Suprapubic skin (tissue), 4 donors: ENCODE measurements around the gene DISC1. TPM values are rescaled to one million over a fixed set of nuclear protein-coding genes. Genes with fewer than 3 reads are reported as not detected.

Source experiments
- DNase-seq, 2 donors: peaks; one replicate each; pipeline ENCODE4 v3.0.0-alpha.2; 2019; ENCODE audit warnings: low spot score in 2 of 2
- H3K27ac ChIP-seq: fragments of 200-600 bp; sonication (generic); one replicate; pipeline ENCODE4 v1.5.1; 2019
- H3K27me3 ChIP-seq: fragments of 200-600 bp; sonication (generic); one replicate; pipeline ENCODE4 v1.5.1; 2019
- H3K36me3 ChIP-seq: fragments of 200-600 bp; sonication (generic); one replicate; pipeline ENCODE4 v1.5.1; 2019
- H3K4me1 ChIP-seq: fragments of 200-600 bp; sonication (generic); one replicate; pipeline ENCODE4 v1.5.1; 2019
- H3K4me3 ChIP-seq: fragments of 200-600 bp; sonication (generic); one replicate; pipeline ENCODE4 v1.5.1; 2019; ENCODE audit warnings: mild to moderate bottlenecking
- H3K9me3 ChIP-seq: fragments of 200-600 bp; sonication (generic); one replicate; pipeline ENCODE4 v1.5.1; 2019
- EP300 ChIP-seq: sonication (generic); formaldehyde crosslinking; IDR thresholded peaks from one replicate; pipeline ENCODE4 v1.6.1; 2017; ENCODE audit warnings: antibody characterized with exemption
- POLR2A ChIP-seq, 2 donors: fragments of 450-650 bp; IDR thresholded peaks; one replicate each; pipeline ENCODE4 v1.6.1; 2017; ENCODE audit warnings: antibody characterized with exemption in 2 of 2, mild to moderate bottlenecking in 2 of 2, moderate library complexity in 2 of 2
- POLR2AphosphoS5 ChIP-seq, 3 donors: sonication (generic); formaldehyde crosslinking; IDR thresholded peaks; one replicate each; pipeline ENCODE4 v1.6.1; 2017; ENCODE audit warnings: antibody characterized with exemption in 3 of 3
- WGBS: methylation state at CpG from one replicate; pipeline ENCODE4 v1.1.5; 2018; 5-methylcytosine and 5-hydroxymethylcytosine counted together
- total RNA-seq, 4 donors: library from RNA; depleted of rRNA; stranded (reverse); fragments of >200 nt; gene quantifications; one replicate each; pipeline ENCODE4 v1.1.0, GENCODE V29; 2016
- TF ChIP-seq, protein P1 (sequence below), 2 donors: fragments of 200-600 bp in 1 of 2; fragments of 450-650 bp in 1 of 2; sonication (generic) in 1 of 2; IDR thresholded peaks; one replicate each; pipeline ENCODE4 v1.5.1; 2016 to 2019; ENCODE audit warnings: antibody characterized with exemption in 2 of 2, mild to moderate bottlenecking in 1 of 2, moderate library complexity in 1 of 2

DISC1 gene
- total RNA-seq, 4 donors from 2014 or later = 3.0 to 8.4 (median 5.2) TPM

DNA sequence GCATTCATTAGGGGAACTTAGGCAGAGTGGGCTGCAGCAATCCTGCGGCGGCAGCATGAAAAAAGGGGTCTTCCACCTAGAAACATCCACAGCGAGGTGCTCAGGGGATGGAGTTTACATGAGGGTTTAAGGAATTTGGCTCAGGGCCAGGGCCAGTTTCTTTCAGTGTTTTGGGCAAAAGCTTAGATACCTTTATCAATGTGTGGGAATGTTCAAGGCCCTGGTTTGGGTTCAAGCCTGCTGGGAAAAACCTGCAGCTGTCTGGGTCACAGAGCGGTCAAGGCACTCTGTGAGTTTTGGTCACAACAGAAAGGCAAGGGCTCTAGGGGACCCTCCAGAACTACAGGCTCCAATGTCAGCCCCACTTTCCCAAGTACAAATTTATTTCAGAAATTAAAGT is 230.3 kb downstream of the DISC1 start:
- peaks cover 4% of the 10 kb centered on the region for H3K4me1 ChIP-seq
- no peak for DNase-seq
- 96% methylated on average over 4 of the region's 4 CpGs for WGBS
- H3K36me3 ChIP-seq = no peaks in the 10 kb centered on the region
- H3K27me3 ChIP-seq = no peaks in the 10 kb centered on the region
- no peaks in the 10 kb centered on the region for H3K9me3 ChIP-seq
- no peak overlapping the region for H3K27ac ChIP-seq
- TF ChIP-seq EP300 (no peak), POLR2AphosphoS5 (IDR thresholded peaks at IDR 0.05) (no peak), POLR2A (IDR thresholded peaks at IDR 0.05) (no peak)
- TF ChIP-seq, protein P1, sequence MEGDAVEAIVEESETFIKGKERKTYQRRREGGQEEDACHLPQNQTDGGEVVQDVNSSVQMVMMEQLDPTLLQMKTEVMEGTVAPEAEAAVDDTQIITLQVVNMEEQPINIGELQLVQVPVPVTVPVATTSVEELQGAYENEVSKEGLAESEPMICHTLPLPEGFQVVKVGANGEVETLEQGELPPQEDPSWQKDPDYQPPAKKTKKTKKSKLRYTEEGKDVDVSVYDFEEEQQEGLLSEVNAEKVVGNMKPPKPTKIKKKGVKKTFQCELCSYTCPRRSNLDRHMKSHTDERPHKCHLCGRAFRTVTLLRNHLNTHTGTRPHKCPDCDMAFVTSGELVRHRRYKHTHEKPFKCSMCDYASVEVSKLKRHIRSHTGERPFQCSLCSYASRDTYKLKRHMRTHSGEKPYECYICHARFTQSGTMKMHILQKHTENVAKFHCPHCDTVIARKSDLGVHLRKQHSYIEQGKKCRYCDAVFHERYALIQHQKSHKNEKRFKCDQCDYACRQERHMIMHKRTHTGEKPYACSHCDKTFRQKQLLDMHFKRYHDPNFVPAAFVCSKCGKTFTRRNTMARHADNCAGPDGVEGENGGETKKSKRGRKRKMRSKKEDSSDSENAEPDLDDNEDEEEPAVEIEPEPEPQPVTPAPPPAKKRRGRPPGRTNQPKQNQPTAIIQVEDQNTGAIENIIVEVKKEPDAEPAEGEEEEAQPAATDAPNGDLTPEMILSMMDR (IDR thresholded peaks at IDR 0.05) = no peak
- no peak overlapping the region for H3K4me3 ChIP-seq

DNA sequence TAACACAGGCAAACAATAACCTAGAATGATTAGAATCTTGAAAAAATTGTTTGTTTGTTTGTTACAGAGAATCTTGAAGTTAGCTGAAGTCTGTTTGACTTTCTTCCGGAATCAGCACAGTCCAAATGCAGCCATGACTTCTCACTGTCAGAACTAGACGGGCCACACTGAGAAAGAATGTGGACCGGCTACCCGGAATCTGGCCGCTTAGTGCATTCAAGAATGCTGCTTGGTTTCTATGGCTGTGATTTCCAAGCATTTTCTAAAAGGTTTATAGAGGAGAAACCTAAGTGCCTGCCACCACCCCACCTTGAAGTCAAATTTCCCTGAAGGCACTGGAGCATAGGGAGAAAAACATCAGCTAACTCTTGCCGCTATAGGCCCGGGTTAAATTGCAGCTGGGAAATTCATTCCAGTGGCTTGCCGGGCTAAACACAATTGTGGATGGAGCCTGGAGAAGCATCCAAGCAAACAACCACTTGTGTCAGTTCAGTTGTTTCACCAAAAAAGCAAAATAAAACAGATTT is 231.1 kb downstream of the DISC1 start:
- Histone ChIP-seq H3K4me1 (peaks cover 4% of the 10 kb centered on the region), H3K27me3 (no peaks in the 10 kb centered on the region), H3K9me3 (no peaks in the 10 kb centered on the region), H3K27ac (no peak overlapping the region), H3K36me3 (no peaks in the 10 kb centered on the region), H3K4me3 (no peak overlapping the region)
- TF ChIP-seq POLR2A (IDR thresholded peaks at IDR 0.05) (no peak), EP300 (no peak), POLR2AphosphoS5 (IDR thresholded peaks at IDR 0.05) (no peak)
- TF ChIP-seq, protein P1 (IDR thresholded peaks at IDR 0.05) = no peak
- DNase-seq = no peak
- WGBS = 89% methylated on average over 8 of the region's 8 CpGs

DNA sequence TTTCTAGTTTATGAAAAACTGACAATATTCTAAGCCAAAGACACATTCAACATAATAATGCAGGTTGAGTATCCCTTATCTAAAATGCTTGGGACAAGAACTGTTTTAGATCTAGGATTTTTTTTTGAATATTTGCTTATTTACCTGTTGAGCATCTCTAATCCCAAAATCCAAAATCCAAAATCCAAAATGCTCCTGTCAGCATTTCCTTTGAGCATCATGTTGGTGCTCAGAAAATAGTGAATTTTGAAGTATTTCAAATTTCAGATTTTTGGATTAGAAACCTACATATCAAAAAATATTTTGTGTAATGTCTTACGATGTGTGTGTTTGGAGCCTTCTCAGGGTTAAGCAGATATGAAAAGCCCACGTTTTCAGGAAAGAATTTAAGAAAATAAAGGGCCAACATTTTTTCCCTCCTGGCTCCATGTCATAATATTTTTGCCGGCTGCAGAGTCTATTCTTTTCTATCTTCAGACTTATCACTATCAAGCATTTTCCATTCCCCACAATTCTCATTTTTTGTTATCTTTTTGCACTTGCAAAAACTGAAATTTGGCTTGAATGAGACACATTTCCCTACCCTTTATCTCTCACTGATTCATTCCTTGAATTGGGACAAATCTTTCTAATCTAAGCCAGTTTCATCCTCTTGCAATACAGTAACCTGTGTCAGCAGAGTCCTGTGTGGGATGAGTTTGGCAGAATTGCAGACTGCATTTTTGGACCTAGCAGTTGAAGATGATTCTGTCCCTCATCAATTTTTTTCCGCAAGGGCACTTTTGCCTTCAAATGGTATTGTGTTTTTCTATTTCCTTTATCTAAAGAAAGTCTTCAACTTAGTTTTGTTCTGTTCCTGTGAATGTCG is 233.9 kb downstream of the DISC1 start:
- H3K4me3 ChIP-seq = no peak overlapping the region
- H3K4me1 ChIP-seq = peaks cover 4% of the 10 kb centered on the region
- H3K27ac ChIP-seq = no peak overlapping the region
- H3K9me3 ChIP-seq = no peaks in the 10 kb centered on the region
- no peak for TF ChIP-seq POLR2A (IDR thresholded peaks at IDR 0.05)
- TF ChIP-seq POLR2AphosphoS5 (IDR thresholded peaks at IDR 0.05) = no peak
- TF ChIP-seq EP300 = no peak
- TF ChIP-seq, protein P1 (IDR thresholded peaks at IDR 0.05) = no peak
- H3K27me3 ChIP-seq = no peaks in the 10 kb centered on the region
- 73% methylated on average over 5 of the region's 5 CpGs for WGBS
- H3K36me3 ChIP-seq = no peaks in the 10 kb centered on the region
- no peak for DNase-seq

DNA sequence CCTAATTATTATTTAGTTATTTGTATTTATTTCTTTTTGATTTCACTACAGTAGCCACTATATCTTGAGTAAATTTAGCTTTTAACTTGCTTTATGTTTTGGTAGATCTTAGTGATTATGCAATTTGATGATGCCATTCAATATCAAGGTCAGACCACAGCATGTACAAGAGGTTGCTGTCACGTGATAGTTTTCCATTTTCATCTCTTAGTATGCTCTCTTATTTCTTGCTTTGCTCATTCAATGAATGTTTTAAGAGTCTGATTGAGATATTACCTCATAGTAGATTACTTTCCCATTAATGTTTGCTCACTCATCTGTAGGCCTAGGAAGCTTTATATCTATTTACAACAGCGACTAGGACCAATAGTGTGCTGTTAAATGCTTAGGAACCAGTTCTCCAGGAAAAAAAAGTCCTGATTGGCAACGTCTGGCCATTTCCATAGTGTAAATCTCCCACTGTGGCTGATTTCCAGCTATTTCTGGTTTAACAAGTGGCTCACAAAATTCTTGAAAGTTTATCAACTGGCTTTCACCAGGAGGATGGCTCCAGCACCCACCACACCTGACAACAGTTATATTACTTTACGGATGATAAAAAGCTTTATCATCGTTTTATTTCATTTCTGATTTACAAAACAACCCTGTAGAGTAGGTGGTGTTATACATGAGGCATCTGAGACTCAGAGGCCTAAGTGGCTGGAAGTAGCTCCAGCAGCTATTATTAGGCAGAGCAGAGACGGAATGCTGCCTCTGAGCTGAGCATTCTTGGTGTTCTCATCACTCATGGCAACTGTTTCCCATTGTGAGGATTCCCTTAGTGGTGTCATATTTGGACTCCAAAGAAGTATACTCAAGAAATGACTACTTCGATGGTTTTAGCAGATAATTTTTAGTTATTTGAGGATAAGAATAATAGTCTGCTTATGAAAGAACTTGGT is 235.2 kb downstream of the DISC1 start:
- 72% methylated on average over 7 of the region's 7 CpGs for WGBS
- H3K4me3 ChIP-seq = no peak overlapping the region
- H3K36me3 ChIP-seq = no peaks in the 10 kb centered on the region
- no peaks in the 10 kb centered on the region for H3K27me3 ChIP-seq
- no peak for TF ChIP-seq POLR2A (IDR thresholded peaks at IDR 0.05)
- TF ChIP-seq, protein P1 (IDR thresholded peaks at IDR 0.05) = no peak
- no peak for TF ChIP-seq POLR2AphosphoS5 (IDR thresholded peaks at IDR 0.05)
- no peak for TF ChIP-seq EP300
- H3K27ac ChIP-seq = no peak overlapping the region
- no peaks in the 10 kb centered on the region for H3K9me3 ChIP-seq
- H3K4me1 ChIP-seq = peaks cover 11% of the 10 kb centered on the region
- DNase-seq = no peak
